GM21515 (cell line): ENCODE results near the gene S100P.
"Not testable (repeated sequence)": the region's sequence is repeated elsewhere in the genome, so short reads cannot be mapped to it uniquely, and the experiment has no call there.

ENCODE experiments used
- ATAC-seq: cut with Tn5 transposase; IDR thresholded peaks from one replicate; pipeline ENCODE4 v1.9.1; 2021; ENCODE audit not compliant: unreplicated experiment

The S100P gene

GRCh38 chr4:6693231-6694176 lies at the start of gene S100P:
TSS of gene S100P (plus strand) at chr4:6693878. CDS start at chr4:6693933, 55 bp downstream.
- ATAC-seq = no peak

GRCh38 chr4:6644792-6645530 lies 48.7 kb upstream of the S100P start:
- no peak for ATAC-seq

GRCh38 chr4:6647169-6647568 lies 46.5 kb upstream of the S100P start:
- no peak for ATAC-seq

GRCh38 chr4:6647582-6648230 lies 46.0 kb upstream of the S100P start:
- ATAC-seq = no peak

GRCh38 chr4:6649216-6649615 lies 44.5 kb upstream of the S100P start:
- ATAC-seq = no peak

GRCh38 chr4:6654211-6654610 lies 39.5 kb upstream of the S100P start:
- ATAC-seq = not testable (repeated sequence)

GRCh38 chr4:6655291-6655690 lies 38.4 kb upstream of the S100P start:
- ATAC-seq = not testable (repeated sequence)

- no peak for ATAC-seq
Observed at GRCh38 chr4:6655924-6656323, 37.8 kb upstream of the S100P start.

- ATAC-seq = no peak
Observed at GRCh38 chr4:6657242-6658208, 36.2 kb upstream of the S100P start.

GRCh38 chr4:6658209-6658595 lies 35.5 kb upstream of the S100P start:
- no peak for ATAC-seq

- ATAC-seq = no peak
Observed at GRCh38 chr4:6658597-6659075, 35.0 kb upstream of the S100P start.

- ATAC-seq = no peak
Observed at GRCh38 chr4:6659897-6660296, 33.8 kb upstream of the S100P start.

GRCh38 chr4:6660430-6660829 lies 33.2 kb upstream of the S100P start:
- ATAC-seq = no peak

- no peak for ATAC-seq
Observed at GRCh38 chr4:6662591-6662990, 31.1 kb upstream of the S100P start.

GRCh38 chr4:6663596-6664393 lies 29.9 kb upstream of the S100P start:
- ATAC-seq = no peak

- no peak for ATAC-seq
Observed at GRCh38 chr4:6665320-6665654, 28.4 kb upstream of the S100P start.

- no peak for ATAC-seq
Observed at GRCh38 chr4:6668391-6668790, 25.3 kb upstream of the S100P start.

GRCh38 chr4:6671648-6672047 lies 22.0 kb upstream of the S100P start:
- ATAC-seq = no peak

- ATAC-seq = no peak
Observed at GRCh38 chr4:6672131-6672530, 21.5 kb upstream of the S100P start.
